Activated CD4-positive, alpha-beta T cell treated with anti-CD3 and anti-CD28 coated beads, Interleukin-2, amount 50 U/mL, for 16 hours (primary cell): Measurements from ENCODE around the gene FHOD3.
"Not testable (repeated sequence)": the region's sequence is repeated elsewhere in the genome, so short reads cannot be mapped to it uniquely, and the experiment has no call there.

ENCODE experiments used
- DNase-seq: peaks from one replicate; pipeline ENCODE4 v3.0.0-alpha.2; 2020

Gene FHOD3

DNA sequence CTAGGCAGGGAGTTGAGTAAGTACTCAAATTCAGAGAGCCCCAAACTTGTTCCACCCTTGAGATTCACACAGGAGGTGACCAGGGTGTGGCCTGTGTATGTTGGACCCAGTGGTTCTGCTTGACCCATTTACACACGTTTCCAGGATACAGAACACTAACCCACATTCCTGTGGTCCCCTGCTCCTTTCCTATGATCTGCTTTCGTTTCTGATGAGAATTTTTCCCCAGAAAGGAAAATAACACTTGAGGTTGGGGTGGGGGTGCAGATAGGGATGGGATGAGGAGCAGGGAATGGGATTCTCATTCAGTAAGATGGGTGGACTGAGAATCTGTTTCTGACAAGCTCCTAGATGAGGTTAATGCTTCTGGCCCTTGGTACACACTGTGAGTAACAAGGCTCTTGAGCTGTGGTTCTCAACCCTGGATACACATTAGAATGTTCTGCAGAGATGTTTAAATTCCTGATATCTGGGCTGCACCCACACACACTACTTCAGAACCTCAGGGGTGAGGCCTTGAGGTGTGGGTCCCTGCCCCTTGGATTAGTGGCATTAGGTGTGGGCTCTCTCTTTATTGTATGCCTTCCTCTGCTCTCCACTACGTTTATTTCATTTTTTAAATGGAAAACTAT lies 472.9 kb downstream of the FHOD3 start:
- no peak for DNase-seq

GRCh38 chr18:36771245-36771644 lies 473.7 kb downstream of the FHOD3 start:
- DNase-seq = no peak

- no peak for DNase-seq
Measured at GRCh38 chr18:36772241-36772723, 474.8 kb downstream of the FHOD3 start.

- no peak for DNase-seq
Measured at GRCh38 chr18:36775396-36775795, 477.9 kb downstream of the FHOD3 start.

GRCh38 chr18:36776650-36777049 lies 479.1 kb downstream of the FHOD3 start:
- no peak for DNase-seq

DNA sequence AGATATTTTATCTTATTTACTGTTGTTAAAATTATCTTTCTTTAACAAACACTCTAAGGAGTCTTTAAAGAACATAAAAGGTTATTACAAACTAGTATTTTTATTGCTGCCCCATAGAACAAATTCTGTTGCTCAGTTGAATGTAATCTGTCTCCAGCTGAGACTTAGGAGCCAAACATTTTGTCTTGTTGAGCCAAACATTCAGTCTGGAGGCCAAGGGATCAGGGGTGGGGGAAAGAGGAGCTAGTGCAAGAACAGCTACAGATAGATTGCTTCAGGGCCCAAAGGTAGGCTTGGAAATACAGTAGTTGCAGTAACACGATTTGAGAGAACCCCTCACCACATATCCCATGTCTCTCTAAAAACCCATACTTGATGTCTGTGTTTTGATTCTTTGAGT lies 480.1 kb downstream of the FHOD3 start:
- no peak for DNase-seq

DNA sequence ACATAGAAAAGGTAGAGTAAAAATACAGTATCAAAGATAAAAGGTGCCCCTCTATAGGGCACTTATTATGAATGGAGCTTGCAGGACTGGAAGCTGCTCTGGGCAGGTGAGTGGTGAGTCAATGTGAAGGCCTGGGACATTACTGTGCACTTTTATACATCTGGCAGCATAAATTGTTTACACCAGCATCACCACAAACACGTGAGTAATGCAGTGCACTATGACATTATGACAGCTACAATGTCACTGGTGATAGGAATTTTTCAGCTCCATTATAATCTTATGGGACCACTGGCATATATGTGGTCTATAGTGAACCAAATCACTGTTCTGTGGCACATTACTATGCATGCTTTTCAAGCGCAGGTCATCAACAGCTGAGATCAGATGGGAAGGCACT lies 483.2 kb downstream of the FHOD3 start:
- DNase-seq = no peak

- no peak for DNase-seq
Measured at GRCh38 chr18:36782710-36783109, 485.2 kb downstream of the FHOD3 start.

DNA sequence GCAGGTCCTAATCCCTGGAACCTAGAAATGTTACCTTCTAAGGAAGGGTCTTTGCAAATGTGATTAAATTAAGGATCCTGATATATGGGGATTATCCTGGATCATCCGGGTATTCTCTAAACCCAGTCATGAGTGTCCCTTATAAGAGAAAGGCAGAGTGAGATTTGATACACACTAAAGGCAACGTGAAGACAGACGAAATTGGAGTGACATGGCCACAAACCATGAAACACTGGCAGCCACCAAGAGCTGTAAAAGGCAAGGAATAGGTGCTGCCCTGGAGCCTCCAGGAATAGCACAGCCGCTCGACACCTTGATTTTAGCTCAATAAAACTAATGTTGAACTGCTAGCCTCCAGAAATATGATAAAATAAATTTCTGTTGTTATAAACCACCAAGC lies 486.3 kb downstream of the FHOD3 start:
- DNase-seq = no peak

- DNase-seq = no peak
Measured at GRCh38 chr18:36786686-36787085, 489.2 kb downstream of the FHOD3 start.

DNA sequence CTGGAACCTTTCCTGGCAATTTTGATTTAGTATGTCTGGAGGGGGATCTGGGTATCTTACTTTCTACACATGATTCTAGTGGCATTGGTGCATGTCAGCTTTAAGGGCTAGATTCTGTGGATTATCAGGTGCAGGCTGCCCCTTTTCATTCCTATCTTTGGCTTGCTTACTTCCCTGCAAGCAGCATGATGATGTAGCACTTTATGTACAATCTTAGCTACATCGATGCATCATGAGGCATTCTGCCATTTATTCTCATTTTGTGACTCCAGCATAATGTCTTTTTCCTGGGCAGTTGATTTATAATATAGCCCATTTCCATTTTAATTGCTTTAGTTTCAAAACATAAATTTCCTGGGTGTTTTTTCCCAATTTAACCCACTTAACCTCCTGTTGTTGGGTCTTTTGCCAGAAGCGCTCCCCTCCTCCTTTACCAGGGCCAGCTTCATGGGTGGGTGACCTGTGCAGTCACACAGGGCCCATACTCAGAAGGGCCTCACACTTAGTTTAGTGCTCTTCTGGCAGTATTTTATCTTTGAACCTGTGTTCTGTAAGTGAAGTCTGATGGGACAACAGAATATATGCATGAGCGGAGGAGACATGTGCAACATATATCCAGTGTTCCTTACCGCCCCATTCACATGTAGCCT lies 495.2 kb downstream of the FHOD3 start:
- no peak for DNase-seq

DNA sequence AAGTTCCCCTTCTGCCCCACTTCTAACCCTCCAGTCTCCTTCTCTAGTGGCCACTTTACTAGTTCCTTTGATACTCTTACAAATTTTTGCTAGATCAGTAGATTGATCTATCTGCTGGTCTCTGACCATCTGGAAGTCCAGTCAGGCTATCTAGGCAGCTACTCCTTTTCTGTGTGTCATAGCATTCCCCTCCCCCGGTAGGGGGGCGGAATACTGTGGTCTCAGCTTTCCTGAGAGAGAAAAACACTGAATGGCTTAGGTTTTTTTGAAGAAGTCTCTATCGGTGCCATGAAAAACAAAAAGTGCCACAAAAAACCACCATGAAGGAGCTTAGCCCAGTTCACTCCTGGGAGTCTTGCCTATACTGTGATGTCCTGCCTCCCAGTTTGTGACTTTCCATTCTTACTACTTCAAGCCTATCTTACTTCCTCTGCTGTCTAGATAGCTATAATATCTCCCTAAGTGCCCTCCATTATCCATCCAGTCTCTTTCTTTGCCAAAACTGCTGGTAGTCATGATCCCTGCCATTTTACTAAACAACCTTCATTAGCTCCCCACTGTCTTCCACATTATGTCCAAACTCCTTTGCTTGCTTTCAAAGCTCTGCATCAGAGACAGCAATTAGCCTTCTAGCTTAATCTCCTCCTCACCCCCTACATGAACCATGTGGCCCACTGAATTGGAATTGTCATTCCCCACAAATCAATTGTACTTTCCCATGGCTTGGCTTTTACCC lies 501.4 kb downstream of the FHOD3 start:
- no peak for DNase-seq

DNA sequence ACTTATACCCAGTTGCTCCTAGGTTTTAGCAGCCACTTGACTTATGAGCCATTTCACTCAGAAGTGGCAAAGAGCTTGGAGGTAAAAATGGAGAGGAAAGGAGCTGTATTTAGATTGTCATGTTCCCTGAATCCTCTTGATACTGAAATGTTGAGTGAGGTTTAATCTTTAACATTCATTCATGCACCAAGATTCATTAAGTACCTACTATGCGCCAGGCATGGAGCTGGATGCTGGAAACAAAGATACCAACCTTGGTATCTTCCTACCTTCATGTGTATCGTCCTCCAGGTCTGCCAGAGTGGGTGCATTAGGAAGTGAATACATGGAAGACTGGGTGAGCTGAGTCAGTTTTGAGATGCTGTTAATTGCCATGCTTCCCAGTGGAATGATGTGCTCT lies 507.6 kb downstream of the FHOD3 start:
- no peak for DNase-seq

DNA sequence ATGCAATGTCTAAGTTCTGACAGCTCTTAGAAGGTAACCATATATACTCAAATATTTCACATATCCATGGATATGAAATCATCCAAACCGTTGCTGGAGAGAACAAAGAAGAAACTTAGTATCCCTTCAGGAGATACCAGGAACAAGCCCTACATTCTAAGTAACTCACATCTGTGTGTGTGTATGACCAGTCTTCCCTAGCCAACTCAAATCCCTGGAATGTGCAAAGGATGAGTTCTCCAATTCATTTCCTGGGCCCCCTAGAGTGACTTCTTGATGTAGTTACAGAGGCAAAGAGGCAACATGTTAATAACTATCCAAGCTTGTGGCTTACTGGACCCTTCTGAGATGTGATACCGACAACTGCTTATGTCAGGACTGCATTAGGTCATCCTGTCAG lies 511.2 kb downstream of the FHOD3 start:
- no peak for DNase-seq

- DNase-seq = peak; percentile 67
Measured at GRCh38 chr18:36809590-36810381, 512.3 kb downstream of the FHOD3 start.

DNA sequence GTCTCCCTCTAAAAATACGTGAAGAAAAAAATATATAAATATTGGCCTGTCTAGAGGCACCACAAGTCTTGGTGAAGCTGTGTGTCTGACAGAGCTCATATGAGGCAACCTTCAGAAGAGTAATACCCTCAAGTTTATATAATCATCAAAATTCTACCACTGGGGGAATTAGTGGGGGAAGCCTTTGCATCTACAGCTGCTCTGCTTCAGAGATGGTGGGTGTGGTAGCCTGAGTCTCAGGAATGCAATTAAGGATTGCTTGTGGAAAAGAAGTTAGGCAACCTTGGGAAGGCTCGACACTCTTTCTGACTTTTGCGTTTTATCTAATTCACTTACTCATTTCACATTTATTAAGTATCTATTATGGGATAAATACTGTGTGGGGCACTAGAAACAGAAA lies 513.9 kb downstream of the FHOD3 start:
- no peak for DNase-seq

DNA sequence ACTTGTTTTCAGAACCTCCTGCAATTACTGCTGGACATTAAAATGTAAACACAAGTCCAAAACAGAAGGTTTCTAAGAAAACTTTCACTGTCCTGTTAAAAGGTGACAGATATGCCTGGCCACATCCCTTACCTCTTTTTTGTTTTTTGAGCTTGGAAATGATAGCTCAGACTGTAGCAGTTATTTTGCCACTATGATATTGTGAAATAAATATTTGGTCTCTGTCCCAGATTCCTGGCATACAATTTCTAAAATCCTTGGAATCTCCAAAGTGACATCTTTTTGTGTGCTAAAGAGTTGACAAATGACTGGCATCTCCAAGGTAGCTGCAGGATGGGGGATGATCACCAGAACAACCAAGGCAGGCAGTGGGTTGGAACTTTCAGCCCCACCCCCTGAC lies 514.4 kb downstream of the FHOD3 start:
- no peak for DNase-seq

- DNase-seq = no peak
Measured at GRCh38 chr18:36812678-36813077, 515.2 kb downstream of the FHOD3 start.

DNA sequence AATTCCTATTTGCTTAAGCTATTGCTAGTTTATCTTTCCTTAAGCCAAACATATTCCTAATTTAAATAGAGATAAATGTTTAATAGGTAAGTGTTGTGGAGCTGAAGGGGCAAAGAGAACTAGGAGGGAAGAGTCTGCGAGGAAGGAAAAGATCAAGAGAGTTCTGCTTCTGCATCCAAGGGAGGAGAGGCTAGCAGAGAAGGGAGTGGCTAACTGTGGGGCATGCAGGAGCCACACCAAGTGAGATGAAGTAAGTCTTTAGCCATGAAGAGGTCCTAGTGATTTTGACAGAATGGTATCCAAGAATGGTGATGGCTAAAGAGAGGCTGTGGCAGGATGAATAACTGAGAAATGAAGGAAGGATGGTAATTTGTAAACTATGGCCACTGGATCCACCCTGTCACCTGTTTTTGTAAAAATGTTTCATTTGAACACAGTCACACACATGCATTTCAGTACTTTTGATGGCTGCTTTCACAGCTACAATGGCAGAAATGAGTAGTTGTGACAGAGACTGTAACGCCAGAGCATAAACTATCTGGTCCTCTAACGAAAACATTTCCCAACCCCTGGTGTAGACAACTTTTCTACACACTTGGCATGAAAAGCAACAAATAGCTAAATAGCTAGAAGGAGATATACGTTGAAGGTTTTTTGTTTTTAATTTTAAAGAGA lies 515.7 kb downstream of the FHOD3 start:
- DNase-seq = no peak

GRCh38 chr18:36813824-36814223 lies 516.3 kb downstream of the FHOD3 start:
- DNase-seq = no peak

DNA sequence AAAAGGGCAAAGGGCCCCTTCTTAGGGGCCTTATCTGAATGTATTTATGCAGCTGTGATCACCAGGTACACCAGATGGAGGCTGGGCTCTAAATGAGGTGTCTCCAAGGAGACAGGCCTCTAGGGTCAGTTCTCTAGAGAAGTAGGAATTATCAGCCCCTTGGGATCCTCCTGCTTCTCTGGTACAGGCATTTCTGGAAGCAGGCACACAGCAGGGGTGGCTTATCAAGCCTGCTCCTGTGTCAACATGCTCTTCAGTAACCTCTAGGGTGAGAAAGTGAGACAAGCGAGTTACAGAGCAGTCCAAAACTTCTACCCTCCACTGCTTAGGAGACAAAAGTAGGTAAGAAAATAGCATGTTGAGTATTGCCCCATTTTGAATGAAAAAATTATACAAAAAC lies 517.5 kb downstream of the FHOD3 start:
- DNase-seq = no peak

GRCh38 chr18:36816096-36816495 lies 518.6 kb downstream of the FHOD3 start:
- DNase-seq = not testable (repeated sequence)

DNA sequence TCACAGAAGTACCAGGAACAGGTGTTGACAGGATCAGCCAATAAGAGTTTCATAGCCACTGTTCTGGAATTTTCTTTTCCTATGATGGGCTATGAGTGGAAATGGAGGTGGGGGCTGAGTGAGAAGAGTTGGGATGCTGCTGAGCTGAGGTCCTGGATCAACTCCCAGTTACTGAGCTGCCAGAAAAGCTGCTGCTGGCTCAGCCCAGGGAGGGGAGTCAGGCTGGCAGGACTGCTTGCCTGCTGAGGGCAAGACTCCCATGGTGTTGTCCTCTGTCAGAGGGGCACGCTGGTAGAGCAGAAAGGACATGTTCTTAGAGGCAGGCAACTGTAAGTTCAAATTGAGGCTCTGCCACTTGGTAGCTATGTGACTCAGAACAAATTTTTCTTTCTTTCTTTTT lies 519.5 kb downstream of the FHOD3 start:
- no peak for DNase-seq
